CD4-positive, alpha-beta T cell treated with Interleukin-12 subunit alpha and Interleukin-12 subunit beta, for 1 hour (primary cell): ENCODE results near the gene PRR12.

Experiments
- DNase-seq: peaks from one replicate; pipeline ENCODE4 v3.0.0-alpha.2; 2020

Gene PRR12

DNA sequence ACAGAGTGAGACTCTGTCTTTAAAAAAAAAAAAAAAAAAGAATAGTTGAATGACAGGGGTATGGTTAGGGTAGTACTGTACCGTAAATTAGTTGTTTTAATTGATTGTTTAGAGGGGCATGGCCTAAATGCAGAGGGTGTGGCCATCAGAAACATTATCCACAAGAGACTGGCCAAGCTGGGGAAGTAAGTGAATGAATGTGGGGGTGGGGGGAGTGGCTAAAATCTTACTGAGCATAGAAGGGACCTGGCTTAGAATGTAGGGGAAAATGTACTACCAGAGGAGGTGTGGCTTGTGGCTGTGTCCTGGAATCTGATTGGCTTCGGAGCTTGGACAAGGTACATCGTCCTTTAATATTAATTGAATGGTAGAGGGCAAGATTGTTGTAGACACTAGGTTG lies 78.5 kb downstream of the PRR12 start:
- DNase-seq: no peak

DNA sequence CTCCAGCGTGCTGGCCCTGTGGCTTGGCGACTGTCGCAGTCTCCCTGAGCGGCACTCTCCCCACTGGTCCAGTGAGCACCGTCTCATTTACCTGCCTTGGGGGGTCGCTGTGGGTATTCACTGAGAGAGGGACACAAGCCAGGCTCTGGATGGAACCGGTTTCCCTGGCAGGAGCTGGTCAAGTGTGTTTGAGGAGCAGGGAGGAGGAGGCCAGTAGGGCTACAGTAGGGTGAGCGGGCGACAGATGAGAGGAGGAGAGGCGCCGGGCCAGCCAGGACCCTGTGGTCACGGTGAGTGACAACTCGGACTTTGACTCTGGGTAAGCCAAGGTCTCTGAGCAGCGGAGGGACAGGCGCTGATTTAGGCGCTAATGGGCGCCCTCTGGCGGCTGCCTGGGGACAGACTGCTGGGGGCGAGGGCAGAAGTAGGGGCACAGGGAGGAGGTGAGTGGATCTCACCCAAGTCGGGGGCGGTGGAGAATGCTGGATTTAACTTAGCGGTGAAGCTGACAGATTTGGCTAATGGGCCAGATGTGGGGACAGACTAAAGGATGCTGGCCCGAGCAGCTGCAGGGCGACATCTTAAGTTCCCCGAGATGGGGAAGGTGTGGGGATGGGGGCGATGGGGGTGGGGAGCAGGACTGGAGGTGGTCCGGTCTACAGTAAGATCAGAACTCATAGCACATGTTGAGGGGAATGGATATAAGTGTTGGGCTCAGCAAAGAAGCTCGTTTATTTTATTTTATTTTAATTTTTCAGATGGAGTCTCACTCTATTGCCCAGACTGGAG lies 81.3 kb downstream of the PRR12 start:
- peak; percentile 81 for DNase-seq
